ENCODE data around the gene HTRA1.

The HTRA1 gene

DNA sequence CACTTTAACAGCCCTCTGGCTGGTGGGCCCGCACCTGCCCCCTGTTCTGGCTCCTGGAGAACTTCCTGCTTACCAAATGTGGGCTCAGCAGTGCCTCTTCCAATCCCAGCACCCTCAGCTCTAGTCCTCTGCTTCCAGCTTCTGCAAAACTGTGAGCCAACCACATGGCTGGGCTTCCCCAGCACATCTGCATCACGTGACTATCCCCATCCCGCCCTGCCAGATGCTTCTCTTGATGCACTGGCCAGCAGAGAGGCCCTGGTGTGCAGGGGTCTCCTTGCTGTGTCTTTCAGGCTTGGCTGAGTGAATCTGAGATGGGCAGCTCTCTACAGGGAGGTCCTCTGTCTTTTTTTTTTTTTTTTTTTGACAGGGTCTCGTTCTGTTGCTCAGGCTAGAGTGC is 55.4 kb downstream of the HTRA1 start:
- DNase-seq (ENCODE audit: low spot score), result no peak

DNA sequence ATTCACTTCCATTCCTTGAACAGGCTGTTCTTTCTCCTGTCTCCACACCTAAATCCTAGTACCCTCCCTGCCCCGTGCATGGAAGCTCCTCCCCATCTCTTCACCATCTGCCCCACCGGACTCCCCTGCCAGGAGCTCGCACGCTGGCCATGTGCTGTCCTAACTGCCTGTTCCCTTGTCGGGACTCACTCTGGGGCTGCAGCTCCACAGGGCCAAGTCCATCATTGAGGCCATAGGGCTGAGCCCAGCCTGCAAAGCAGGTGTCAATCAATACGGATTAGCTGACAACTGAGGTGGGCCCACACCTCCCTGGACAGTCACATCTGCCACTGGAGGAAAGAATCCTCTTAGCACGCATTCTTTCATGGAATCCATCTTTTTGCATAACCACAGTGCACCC is 57.8 kb downstream of the HTRA1 start:
- no peak for DNase-seq (ENCODE audit: low spot score)

DNA sequence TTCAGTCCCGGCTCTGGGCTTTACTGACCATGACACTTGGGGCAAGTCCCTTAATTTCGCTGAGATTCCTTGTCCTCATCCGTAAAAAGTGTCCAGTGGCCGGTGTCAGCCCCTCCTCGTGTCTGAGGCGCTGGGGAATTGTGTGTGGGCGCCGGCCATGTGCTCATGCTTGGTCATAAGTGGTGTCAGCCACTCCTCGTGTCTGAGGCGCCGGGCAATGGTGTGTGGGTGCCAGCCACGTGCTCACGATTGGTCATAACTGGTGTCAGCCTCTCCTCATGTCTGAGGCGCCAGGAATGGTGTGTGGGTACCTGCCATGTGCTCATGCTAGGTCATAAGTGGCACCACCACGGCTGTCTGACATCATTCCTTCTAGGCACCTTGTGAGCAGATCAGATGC is 58.5 kb downstream of the HTRA1 start:
- DNase-seq (ENCODE audit: low spot score), result no peak

- no peak for DNase-seq (ENCODE audit: low spot score)
Measured at GRCh38 chr10:122521011-122521410, 59.7 kb downstream of the HTRA1 start.

GRCh38 chr10:122524811-122525210 is 63.5 kb downstream of the HTRA1 start:
- DNase-seq (ENCODE audit: low spot score), result no peak

DNA sequence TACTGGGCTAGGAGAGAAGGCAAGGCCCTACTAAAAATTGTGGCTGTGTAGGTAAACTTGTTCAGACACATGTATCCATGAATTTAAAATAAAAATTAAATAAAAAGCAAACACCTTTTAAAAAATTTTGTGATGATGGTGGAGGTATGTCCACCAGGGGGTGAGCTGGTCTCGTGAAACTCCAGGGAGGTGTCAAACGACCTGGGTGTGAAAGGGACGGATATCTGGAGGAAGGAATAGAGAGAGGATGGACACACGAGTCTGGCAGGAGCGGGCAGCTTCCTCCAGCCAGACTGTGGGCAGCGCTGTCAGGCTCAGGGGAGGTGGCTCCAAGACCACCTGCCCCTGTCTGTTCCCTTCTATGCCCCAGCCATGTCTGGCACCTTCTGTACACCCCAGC is 64.4 kb downstream of the HTRA1 start:
- no peak for DNase-seq (ENCODE audit: low spot score)

DNA sequence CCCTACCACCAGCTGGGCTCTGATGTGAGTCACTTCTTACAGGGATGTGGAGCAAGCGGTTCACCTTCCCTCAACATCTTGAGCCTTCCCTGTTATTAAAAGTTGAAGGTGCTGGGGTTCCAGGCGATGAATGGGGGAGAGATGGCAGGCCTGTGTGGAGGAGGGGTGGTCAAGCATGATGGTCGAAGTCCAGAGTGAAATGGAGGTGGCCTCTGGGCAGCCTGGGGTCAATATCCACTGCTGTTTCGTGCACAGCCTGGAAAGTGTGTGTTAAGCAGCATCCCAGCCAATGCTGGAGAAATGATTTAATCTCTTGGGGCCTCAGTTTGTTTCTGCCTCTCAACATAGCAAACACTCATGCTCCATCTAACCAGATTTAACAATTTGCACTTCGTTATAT is 65.5 kb downstream of the HTRA1 start:
- DNase-seq (ENCODE audit: low spot score), result no peak

GRCh38 chr10:122530177-122530576 is 68.8 kb downstream of the HTRA1 start:
- DNase-seq (ENCODE audit: low spot score), result no peak

GRCh38 chr10:122531261-122531660 is 69.9 kb downstream of the HTRA1 start:
- no peak for DNase-seq (ENCODE audit: low spot score)

GRCh38 chr10:122531939-122532338 is 70.6 kb downstream of the HTRA1 start:
- DNase-seq (ENCODE audit: low spot score), result no peak

DNA sequence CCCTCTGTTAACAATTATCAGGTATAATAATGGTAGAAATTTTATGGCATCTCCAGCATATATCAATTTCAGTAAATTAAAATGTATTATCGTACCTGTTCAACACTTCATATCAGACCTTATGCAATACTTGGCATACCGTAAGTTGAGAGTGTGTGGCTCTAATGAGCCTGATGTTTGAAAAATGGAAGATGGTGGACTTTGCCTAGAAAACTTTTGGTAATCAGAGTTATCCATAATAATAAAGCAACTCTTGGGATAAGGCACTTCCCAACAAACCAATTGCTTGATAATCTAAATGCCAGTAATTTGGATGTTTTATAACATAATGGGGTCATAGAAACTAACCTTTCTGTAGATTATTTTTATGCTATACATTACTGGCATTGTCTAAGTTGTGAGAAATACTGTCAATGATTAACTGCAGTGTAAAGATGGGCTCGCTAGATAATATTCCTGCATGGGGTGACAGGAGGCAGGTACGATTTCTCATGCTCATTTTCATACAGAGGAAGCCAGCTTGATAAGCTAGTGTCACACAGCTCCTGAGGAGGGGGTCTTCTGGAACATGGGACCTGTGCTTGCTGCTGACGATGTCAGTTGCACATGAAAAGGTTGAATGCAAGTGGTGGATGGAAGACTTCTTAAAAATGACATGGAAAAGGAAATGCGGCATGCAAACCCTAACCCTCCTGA is 71.4 kb downstream of the HTRA1 start:
- DNase-seq (ENCODE audit: low spot score), result no peak

- peak; percentile 20 for DNase-seq (ENCODE audit: low spot score)
Measured at GRCh38 chr10:122537545-122537944, 76.2 kb downstream of the HTRA1 start.

GRCh38 chr10:122541541-122542002 is 80.2 kb downstream of the HTRA1 start:
- DNase-seq (ENCODE audit: low spot score), result peak; percentile 38

GRCh38 chr10:122543676-122544445 is 82.5 kb downstream of the HTRA1 start:
- no peak for DNase-seq (ENCODE audit: low spot score)

GRCh38 chr10:122544493-122544892 is 83.1 kb downstream of the HTRA1 start:
- no peak for DNase-seq (ENCODE audit: low spot score)

- DNase-seq (ENCODE audit: low spot score), result no peak
Measured at GRCh38 chr10:122546242-122546641, 84.9 kb downstream of the HTRA1 start.

DNA sequence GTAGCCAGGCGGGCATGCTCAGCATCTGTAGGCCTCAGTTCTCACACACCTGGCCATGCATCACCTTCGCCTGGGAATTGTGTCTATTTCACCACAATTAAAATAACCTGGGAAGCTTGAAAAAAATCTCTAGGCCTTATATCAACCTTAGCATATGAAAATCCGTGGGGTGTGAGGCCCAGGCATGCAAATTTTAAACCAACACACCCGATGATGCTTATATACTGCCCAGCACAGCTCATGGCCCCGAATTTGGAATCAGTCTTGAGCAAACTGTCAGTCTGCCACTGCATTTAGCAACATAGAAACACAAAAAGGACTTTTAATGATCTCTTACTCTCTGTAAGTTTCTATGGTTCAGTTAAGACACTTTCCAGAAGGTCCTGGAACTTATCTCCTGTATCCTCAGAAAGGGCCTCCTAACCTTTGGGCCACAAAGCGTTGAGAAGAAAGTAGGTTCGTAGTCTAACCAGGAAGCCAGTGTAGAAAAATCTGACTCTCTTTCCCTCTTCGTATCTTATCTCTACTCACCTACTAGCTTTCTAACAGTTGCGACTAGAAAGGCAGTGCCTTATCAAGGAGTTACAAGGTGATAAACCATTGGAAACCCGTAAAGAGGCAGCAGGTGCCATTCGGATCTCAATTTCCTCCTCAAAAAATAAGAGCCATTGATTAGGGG is 87.2 kb downstream of the HTRA1 start:
- DNase-seq (ENCODE audit: low spot score), result no peak

DNA sequence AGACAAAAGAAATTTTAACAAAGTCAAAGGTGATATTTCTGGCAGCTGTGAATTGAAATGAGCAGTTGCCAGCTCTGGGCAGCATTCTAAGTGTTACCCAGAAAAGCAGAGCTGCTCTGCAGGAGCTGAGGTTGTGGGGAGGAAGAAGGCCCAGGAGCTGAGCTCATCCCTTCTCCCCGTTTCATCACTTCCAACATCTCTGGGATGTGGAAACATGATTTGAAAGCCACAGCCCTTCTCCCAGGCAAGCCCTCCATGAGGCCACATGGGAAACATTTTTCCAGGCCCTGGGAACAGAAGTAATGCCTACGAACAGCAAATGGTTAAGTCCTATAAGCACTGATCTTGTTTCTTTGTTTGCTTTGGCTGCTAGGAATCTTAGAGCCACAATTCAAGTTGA is 88.3 kb downstream of the HTRA1 start:
- no peak for DNase-seq (ENCODE audit: low spot score)

DNA sequence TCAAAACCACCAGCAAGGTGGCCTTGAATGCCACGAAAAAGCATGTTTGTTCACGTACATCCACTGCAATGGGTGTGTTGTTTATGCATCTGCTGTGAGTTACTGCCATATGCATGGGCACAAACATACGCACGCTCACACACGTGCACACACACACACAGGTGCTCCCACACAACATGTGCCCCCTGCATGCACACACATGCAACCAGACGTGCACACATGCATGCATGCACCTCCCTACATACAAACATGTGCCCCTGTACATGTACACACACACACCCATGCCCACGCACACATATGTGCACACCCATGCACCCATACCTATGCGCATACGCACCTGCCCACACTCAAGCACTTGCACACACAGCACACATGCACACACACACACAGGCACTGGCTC is 89.1 kb downstream of the HTRA1 start:
- no peak for DNase-seq (ENCODE audit: low spot score)

- DNase-seq (ENCODE audit: low spot score), result no peak
Measured at GRCh38 chr10:122550983-122551382, 89.6 kb downstream of the HTRA1 start.

DNA sequence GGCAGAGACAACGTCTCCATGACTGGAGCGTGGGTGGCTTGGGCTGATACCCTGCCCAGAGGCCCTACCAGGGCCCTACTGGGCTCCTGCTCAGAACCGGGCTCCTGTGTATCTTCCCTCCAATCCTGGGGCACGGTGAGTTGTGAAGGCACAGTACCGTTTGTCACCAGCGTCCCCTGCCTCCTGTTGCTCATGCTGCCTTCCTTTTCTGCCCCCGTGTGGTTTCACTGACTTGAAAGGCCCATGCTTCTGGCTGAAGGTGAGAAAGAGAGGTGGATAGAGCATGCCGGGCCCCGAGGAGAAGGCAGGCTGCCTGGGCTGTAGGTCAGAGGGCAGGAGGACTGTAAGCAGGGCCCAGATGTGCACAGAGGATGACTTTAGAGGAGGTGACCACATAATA is 90.1 kb downstream of the HTRA1 start:
- DNase-seq (ENCODE audit: low spot score), result peak; percentile 11

- DNase-seq (ENCODE audit: low spot score), result no peak
Measured at GRCh38 chr10:122553341-122553740, 92.0 kb downstream of the HTRA1 start.
